ENCODE results near the gene UPK3A. TPM values are rescaled to one million over a fixed set of nuclear protein-coding genes. Genes with fewer than 3 reads are reported as not detected.

Gene UPK3A
- total and polyA plus RNA-seq, 2 of the 13 experiments (the other 11 are each of a cell fraction or from before 2014, with no cell fraction given), result 10.5 to 13.8 TPM

DNA sequence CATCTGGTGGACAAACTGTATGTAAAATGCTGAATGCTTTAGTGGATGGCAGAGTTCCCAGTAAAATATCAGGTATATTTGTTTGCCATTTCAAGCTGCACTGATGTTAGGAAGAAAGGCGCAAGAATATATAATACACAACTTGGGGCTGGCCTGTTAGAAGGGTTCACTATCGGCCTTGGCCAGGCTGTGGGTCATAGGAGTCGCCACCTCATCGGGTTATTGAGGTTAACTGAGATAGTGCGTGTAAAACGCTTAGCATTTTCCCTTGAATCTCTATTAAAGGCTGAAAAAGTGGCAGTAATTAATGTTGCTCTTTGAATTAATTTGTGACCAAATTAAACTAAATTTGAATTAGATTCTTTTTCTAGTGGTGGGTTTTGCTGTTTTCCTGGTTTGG lies 30.0 kb downstream of the UPK3A start:
- intact Hi-C loops (cut with micrococcal nuclease; ENCODE audit: unreplicated experiment) (no loop called here), in situ Hi-C loops (cut with HindIII; ENCODE audit: extremely low pct_ligation_motif_present, low pct_unique_long_range_greater_than_20kb) (no loop called here)
- ChIA-PET CTCF (ENCODE audit: low intra/inter-chr PET ratio, low total read pairs) (no interaction called here), POLR2A (interaction anchor here (0.7 to 6.7 kb wide), 2 partner anchors 36 to 41 kb away, joined by 3 to 56 read pairs; no protein-coding TSS in a partner anchor)
- no TSS peak for BruUV-seq (replicated peaks)
- H3K4me3 ChIP-seq (replicated peaks in 1 of 3; ENCODE audit: insufficient read depth in 1 of 3, low read depth in 2 of 3, low read length in 3 of 3), result no peak overlapping the region
- no peak overlapping the region for H3K27ac ChIP-seq (ENCODE audit: extremely low read length, insufficient read depth, low read length)
- H3K4me1 ChIP-seq (ENCODE audit: insufficient read depth, low read length), result peaks cover 90% of the 10 kb centered on the region
- ATAC-seq, result no peak
- FAIRE-seq, result no peak
- H4K20me1 ChIP-seq (ENCODE audit: insufficient read depth, low read length), result peaks cover 27% of the 10 kb centered on the region
- 92% methylated on average over 6 of the region's 6 CpGs for WGBS (ENCODE audit: low lambda C conversion rate)
- H3K4me2 ChIP-seq (ENCODE audit: low read depth, low read length), result peak overlapping the region; percentile 65
- no peaks in the 10 kb centered on the region for H3K9me3 ChIP-seq (ENCODE audit: low read length)
- peak overlapping the region; percentile 7; the same call in 1 of the 2 replicates for H3K9ac ChIP-seq (ENCODE audit: insufficient read depth, low read depth, low read length)
- H2AFZ ChIP-seq (ENCODE audit: low read length), result no peak overlapping the region
- peaks cover 96% of the 10 kb centered on the region for H3K79me2 ChIP-seq (ENCODE audit: insufficient read depth, low read length)
- peaks cover 2 to 10% of the 10 kb centered on the region in 2 experiments; a peak in 1 of 5 replicates for H3K36me3 ChIP-seq (replicated peaks in 1 of 2; ENCODE audit: control insufficient read depth in 1 of 2, insufficient read depth in 2 of 2, low read length in 2 of 2)
- no peak for DNase-seq (ENCODE audit: low spot score)
- no peaks in the 10 kb centered on the region for H3K27me3 ChIP-seq (ENCODE audit: control insufficient read depth in 1 of 2, insufficient read depth in 2 of 2, low read length in 2 of 2)
- no peak for TF ChIP-seq CENPT (CRISPR knock-in tag; IDR thresholded peaks at IDR 0.05; ENCODE audit: low read depth)
- no peak for TF ChIP-seq ZKSCAN8 (CRISPR knock-in tag; IDR thresholded peaks at IDR 0.05; ENCODE audit: borderline replicate concordance)
- TF ChIP-seq ZNF451 (CRISPR knock-in tag; IDR thresholded peaks at IDR 0.05), result no peak
- no peak for TF ChIP-seq HNF4A (CRISPR knock-in tag; IDR thresholded peaks at IDR 0.05)
- no peak for TF ChIP-seq ZFYVE20 (CRISPR knock-in tag; IDR thresholded peaks at IDR 0.05; ENCODE audit: borderline replicate concordance, low read depth)
- TF ChIP-seq, protein P1, sequence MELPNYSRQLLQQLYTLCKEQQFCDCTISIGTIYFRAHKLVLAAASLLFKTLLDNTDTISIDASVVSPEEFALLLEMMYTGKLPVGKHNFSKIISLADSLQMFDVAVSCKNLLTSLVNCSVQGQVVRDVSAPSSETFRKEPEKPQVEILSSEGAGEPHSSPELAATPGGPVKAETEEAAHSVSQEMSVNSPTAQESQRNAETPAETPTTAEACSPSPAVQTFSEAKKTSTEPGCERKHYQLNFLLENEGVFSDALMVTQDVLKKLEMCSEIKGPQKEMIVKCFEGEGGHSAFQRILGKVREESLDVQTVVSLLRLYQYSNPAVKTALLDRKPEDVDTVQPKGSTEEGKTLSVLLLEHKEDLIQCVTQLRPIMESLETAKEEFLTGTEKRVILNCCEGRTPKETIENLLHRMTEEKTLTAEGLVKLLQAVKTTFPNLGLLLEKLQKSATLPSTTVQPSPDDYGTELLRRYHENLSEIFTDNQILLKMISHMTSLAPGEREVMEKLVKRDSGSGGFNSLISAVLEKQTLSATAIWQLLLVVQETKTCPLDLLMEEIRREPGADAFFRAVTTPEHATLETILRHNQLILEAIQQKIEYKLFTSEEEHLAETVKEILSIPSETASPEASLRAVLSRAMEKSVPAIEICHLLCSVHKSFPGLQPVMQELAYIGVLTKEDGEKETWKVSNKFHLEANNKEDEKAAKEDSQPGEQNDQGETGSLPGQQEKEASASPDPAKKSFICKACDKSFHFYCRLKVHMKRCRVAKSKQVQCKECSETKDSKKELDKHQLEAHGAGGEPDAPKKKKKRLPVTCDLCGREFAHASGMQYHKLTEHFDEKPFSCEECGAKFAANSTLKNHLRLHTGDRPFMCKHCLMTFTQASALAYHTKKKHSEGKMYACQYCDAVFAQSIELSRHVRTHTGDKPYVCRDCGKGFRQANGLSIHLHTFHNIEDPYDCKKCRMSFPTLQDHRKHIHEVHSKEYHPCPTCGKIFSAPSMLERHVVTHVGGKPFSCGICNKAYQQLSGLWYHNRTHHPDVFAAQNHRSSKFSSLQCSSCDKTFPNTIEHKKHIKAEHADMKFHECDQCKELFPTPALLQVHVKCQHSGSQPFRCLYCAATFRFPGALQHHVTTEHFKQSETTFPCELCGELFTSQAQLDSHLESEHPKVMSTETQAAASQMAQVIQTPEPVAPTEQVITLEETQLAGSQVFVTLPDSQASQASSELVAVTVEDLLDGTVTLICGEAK (IDR thresholded peaks at IDR 0.05), result no peak
- TF ChIP-seq, protein P1 (CRISPR knock-in tag; IDR thresholded peaks at IDR 0.05), result no peak
- TF ChIP-seq GTF3A (CRISPR knock-in tag; conservative IDR thresholded peaks at IDR 0.05), result no peak
- TF ChIP-seq YEATS2 (CRISPR knock-in tag; IDR thresholded peaks at IDR 0.05; ENCODE audit: borderline replicate concordance), result no peak
- TF ChIP-seq MED8 (CRISPR knock-in tag; IDR thresholded peaks at IDR 0.05; ENCODE audit: insufficient replicate concordance), result no peak
- TF ChIP-seq ZNF703 (CRISPR knock-in tag; IDR thresholded peaks at IDR 0.05; ENCODE audit: borderline replicate concordance), result no peak
- no peak for TF ChIP-seq ZNF263 (CRISPR knock-in tag; IDR thresholded peaks at IDR 0.05)
- TF ChIP-seq ZNF3 (CRISPR knock-in tag; IDR thresholded peaks at IDR 0.05), result no peak
- TF ChIP-seq ZNF205 (CRISPR knock-in tag; IDR thresholded peaks at IDR 0.05), result no peak
- no peak for TF ChIP-seq ZNF225 (CRISPR knock-in tag; IDR thresholded peaks at IDR 0.05)
- TF ChIP-seq, protein P2, sequence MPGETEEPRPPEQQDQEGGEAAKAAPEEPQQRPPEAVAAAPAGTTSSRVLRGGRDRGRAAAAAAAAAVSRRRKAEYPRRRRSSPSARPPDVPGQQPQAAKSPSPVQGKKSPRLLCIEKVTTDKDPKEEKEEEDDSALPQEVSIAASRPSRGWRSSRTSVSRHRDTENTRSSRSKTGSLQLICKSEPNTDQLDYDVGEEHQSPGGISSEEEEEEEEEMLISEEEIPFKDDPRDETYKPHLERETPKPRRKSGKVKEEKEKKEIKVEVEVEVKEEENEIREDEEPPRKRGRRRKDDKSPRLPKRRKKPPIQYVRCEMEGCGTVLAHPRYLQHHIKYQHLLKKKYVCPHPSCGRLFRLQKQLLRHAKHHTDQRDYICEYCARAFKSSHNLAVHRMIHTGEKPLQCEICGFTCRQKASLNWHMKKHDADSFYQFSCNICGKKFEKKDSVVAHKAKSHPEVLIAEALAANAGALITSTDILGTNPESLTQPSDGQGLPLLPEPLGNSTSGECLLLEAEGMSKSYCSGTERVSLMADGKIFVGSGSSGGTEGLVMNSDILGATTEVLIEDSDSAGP (CRISPR knock-in tag; IDR thresholded peaks at IDR 0.05; ENCODE audit: borderline replicate concordance), result no peak
